Activated CD8-positive, alpha-beta memory T cell treated with anti-CD3 and anti-CD28 coated beads for 36 hours (primary cell): ENCODE measurements around the gene OR6X1. TPM values are rescaled to one million over a fixed set of nuclear protein-coding genes. Genes with fewer than 3 reads are reported as not detected.

ENCODE experiments used
- CTCF ChIA-PET: fragments of 350-600 bp; sonication (Branson Sonifier 250); formaldehyde crosslinking; loops from one replicate; lab custom pipeline; 2021; ENCODE audit warnings: antibody characterized with exemption; lab: Charles Lee
- POLR2A ChIA-PET: fragments of 350-600 bp; sonication (Branson Sonifier 250); formaldehyde crosslinking; loops from one replicate; lab custom pipeline; 2021; ENCODE audit warnings: antibody characterized with exemption; lab: Charles Lee
- total RNA-seq, 2 experiments: library from RNA; stranded (reverse); gene quantifications; one replicate each; pipeline ENCODE4 v1.2.3, GENCODE V29; 2021

Gene OR6X1
- not detected for total RNA-seq

DNA sequence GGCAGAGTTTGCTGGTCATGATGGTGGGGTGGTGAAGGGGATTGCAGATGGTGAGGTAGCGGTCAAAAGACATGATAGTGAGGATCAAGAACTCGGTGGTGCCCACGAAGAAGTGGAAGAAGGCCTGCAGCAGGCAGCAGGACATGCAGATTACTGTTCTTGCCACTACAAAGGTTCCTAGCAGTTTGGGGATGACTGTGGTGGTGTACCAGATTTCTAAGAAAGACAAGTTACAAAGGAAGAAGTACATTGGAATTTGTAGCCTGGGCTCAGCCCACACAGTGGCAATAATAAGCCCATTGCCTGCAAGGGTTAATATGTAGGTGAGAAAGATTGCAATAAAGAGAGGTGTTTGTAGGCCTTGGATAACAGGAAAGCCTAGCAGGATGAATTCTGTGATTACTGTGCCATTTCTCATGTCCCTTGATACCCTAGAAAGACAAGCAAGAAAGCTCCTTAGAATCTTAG lies at the start of gene OR6X1:
Gene OR6X1 (minus strand): TSS at position 418 of the 468 bp plus-strand sequence. CDS start 0 bp downstream, at position 418.
- POLR2A ChIA-PET: no interaction called here
- CTCF ChIA-PET: no interaction called here

DNA sequence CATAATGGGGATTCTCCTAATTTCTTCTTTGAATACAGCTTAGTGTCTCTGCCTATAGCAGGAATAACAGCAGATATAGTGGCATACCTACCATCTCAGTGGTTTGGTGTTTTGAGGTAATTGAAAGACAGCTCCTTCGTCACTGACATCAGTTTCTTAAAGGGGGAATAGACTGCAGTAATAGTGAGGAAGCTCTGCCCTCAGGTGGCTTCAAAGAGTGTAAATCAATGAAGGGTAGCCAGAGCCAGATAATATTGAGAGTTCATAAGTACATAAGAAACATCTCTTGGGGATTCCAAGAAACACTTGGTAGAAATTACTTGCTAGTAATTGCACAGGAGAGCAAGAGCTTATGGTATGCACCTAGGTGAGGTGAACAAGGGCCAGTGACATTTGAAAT lies 47.4 kb upstream of the OR6X1 start:
- CTCF ChIA-PET: no interaction called here
- POLR2A ChIA-PET: no interaction called here

- ChIA-PET POLR2A (no interaction called here), CTCF (no interaction called here)
These were observed 45.7 kb upstream of the OR6X1 start for GRCh38 chr11:123800036-123800435.

- POLR2A ChIA-PET: no interaction called here
These were observed 45.1 kb upstream of the OR6X1 start for GRCh38 chr11:123799438-123799837.

GRCh38 chr11:123798513-123799252 lies 44.4 kb upstream of the OR6X1 start:
- POLR2A ChIA-PET: no interaction called here
- CTCF ChIA-PET: no interaction called here

More at GRCh38 chr11:123799438-123799837, 45.1 kb upstream of the OR6X1 start:
- CTCF ChIA-PET: no interaction called here

GRCh38 chr11:123798079-123798478 lies 43.8 kb upstream of the OR6X1 start:
- CTCF ChIA-PET: no interaction called here
- POLR2A ChIA-PET: no interaction called here

GRCh38 chr11:123797541-123797940 lies 43.2 kb upstream of the OR6X1 start:
- ChIA-PET POLR2A (no interaction called here), CTCF (no interaction called here)

- ChIA-PET POLR2A (no interaction called here), CTCF (no interaction called here)
These were observed 42.8 kb upstream of the OR6X1 start for GRCh38 chr11:123797114-123797513.

DNA sequence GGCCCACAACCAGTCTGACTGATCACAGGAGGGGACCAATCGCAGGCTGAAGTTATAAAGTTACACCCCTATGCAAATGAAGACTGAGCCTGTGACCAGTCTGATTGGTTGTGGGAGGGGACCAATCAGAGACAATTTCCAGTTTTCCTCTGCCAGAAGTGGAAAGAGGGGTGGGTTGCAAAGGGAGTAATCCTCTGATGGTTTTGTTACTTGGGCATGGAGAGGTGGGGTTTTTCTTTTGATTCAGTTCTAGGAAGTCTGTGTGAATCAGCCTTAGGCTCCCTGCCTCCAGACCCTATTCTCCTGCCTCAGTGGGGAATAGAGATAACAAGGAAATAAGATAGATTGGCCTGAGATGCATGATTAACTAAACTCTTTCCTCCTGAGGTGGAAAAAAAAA lies 41.9 kb upstream of the OR6X1 start:
- ChIA-PET POLR2A (no interaction called here), CTCF (no interaction called here)

DNA sequence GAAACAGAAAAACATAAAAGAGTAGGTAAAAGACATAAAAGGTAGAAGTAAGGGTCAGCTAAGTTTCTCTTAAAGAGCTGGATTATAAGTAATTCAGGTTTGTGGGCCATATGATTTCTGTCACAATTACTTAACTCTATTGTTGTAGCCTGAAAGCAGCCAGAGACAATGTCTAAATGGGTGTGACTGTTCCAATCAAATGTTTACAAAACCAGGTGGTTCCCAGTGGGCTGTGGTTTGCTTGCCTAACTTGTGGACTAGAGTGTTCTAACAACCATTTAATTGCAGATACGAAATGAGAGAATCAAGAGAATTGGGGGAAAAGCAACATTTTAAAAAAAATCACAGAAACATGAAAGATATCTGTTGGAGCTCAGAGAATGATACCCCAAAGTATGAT lies 29.2 kb upstream of the OR6X1 start:
- POLR2A ChIA-PET: no interaction called here
- CTCF ChIA-PET: no interaction called here

DNA sequence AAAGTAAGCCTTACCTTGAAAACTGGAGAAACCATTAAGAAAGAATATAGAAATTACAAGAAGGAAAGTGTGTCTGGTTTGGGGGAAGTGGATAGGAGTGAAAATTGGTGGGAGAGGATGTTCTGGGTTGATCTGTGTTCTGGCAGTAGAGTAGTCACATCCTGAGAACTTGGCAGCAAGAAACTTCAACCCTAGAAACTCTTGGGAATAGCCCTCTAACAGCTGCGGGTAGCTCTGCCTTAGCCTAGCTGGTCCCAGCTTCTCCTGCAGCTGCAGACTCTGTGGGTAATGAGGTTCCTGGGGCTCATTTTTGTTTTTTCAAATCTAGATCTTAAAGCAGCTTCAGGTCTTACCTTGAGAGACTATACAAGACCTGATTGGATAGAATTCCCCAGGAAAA lies 24.2 kb upstream of the OR6X1 start:
- POLR2A ChIA-PET: no interaction called here
- CTCF ChIA-PET: no interaction called here

DNA sequence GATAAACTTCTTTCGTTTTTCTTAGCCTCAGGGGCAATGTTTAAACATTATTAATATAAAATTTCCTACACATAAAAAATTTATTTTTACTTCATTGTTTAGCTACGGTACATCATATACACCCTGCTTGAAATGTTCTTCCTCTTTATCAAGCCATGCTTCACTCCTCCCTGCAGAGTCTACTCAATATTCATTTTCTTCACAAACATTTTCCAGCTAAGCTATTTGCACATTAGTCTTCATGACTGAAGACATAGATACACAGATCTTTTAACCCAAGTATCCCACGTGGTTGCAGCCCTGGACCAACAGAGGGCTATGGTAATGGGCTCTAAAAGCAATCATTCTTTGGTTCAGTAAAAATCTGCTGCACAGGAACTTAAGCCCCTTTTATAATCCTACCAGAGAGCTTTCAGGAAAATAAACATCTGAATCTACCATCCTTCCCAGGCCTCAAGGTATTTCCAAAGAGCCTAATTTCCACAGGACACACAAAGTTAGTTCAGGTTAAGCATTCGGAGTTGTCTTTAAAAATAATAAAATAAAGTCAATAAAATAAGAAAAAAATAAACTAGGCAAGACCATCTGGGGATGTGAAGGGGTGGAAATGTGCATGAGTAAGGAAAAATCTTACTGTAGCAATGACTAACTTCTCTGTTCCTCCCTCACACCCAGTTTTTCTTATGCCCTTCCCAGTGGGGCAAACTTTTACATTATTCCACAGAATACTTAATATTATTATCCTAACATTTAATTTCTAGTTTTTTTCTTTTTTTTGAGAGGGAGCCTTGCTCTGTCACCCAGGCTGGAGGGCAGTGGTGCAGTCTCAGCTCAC lies 21.6 kb upstream of the OR6X1 start:
- ChIA-PET POLR2A (no interaction called here), CTCF (no interaction called here)

DNA sequence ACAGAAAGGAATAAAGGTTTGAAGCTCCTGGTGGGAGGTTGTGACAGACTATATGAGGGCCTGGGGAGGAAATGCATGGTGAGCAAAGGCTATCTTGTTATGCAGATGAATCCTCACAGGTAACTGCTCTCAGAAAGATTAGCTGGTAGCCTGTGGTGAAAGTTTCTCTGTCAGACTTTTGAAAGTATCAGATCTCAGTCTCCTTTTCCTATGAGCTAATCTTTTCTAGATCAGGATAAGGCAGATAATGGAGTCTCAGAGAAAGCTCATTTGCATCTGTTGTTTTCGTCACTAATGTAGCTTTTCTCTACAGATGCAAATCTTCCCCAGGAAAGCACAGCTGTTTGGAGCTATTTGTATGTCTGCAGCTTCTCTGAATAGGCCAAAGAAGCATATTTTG lies 21.0 kb upstream of the OR6X1 start:
- ChIA-PET POLR2A (no interaction called here), CTCF (no interaction called here)

GRCh38 chr11:123773959-123774358 lies 19.6 kb upstream of the OR6X1 start:
- ChIA-PET POLR2A (no interaction called here), CTCF (no interaction called here)

- CTCF ChIA-PET: no interaction called here
- POLR2A ChIA-PET: no interaction called here
These were observed 18.7 kb upstream of the OR6X1 start for GRCh38 chr11:123773026-123773425.

DNA sequence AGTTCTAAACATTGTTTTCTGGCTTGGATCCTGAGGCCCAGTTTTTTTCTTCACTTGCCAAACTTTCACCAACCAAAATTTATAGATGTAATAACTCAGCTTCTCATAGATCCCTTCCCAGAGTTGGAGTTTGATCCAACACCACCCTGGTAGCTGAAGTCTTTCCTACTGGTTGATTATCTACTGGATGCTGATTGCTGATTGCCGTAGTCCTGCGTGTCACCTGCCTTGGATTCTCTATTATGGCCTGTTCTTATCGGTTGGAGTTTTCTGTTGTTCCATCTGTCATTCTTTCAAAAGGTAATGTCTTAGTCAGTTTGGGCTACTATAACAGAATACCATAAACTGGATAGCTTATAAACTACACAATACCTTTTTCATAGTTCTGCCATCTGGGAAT lies 17.3 kb upstream of the OR6X1 start:
- ChIA-PET CTCF (no interaction called here), POLR2A (no interaction called here)

DNA sequence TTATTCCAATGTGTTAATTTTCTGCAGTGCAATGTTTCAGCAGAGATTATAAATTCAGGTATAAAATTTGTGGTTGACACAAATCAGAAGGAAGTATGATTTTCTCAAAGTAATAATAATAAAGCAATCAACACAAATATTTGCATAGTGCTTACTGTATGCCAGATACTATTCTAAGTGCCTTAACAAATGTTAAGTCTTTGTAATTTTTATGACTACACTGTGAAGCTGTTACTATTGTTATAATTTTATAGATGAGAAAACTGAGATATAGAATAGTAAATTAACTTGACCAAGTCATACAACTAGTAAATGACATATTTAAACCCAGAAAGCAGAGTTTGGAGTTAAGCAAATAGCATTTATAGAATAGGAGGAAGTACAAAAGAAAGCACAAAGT lies 16.4 kb upstream of the OR6X1 start:
- ChIA-PET CTCF (no interaction called here), POLR2A (no interaction called here)

GRCh38 chr11:123765601-123766000 lies 11.3 kb upstream of the OR6X1 start:
- ChIA-PET POLR2A (no interaction called here), CTCF (no interaction called here)

DNA sequence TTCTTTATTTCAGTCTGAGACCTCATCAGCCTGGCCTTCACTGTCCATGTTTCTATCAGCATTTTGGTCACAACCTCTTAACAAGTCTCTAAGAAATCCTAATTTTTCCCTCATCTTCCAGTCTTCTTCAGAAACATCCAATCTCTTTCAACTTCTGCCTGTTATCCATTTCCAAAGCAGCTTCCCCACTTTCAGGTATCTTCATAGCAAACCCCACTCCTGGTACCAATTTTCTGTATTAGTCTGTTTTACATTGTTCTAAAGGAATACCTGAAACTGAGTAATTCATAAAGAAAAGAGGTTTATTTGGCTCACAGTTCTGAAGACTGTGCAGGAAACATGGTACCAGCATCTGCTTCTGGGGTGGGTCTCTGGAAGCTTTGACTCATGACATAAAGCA lies 8.1 kb upstream of the OR6X1 start:
- POLR2A ChIA-PET: no interaction called here
- CTCF ChIA-PET: no interaction called here

DNA sequence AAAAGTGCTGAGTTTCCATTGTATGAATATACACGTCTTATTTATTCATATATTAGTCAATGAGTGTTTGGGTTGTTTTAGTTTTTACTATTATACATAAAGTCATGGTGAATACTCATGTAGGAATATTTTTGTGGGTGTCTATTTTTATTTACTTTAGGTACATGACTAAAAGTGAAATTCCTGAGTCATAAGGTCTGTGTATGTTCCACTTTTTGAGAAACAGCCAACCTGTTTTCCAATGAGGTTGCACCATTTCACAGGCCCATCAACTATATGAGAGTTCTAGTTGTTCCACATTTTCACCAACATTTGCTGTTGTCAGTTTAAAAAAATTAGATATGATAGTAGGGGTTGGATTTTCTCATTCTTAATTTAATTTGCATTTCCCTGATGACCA lies 6.6 kb upstream of the OR6X1 start:
- ChIA-PET CTCF (no interaction called here), POLR2A (no interaction called here)

GRCh38 chr11:123757976-123758375 lies 3.7 kb upstream of the OR6X1 start:
- CTCF ChIA-PET: no interaction called here
- POLR2A ChIA-PET: no interaction called here
